OCI-LY7 (cell line): ENCODE measurements around the gene TTL. TPM values are rescaled to one million over a fixed set of nuclear protein-coding genes. Genes with fewer than 3 reads are reported as not detected.

ENCODE experiments used
- BruUV-seq: library from RNA; stranded (reverse); fragments of 400-500 nt; replicated peaks from 2 replicates; lab custom pipeline; 2021; lab: Mats Ljungman, UMichigan
- CTCF ChIA-PET: fragments of 300-600 bp; sonication (Branson Sonifier 250); formaldehyde crosslinking; loops from one replicate; lab custom pipeline; 2022; ENCODE audit warnings: antibody characterized with exemption; ENCODE audit not compliant: unreplicated experiment; lab: Charles Lee
- POLR2A ChIA-PET: fragments of 300-600 bp; sonication (Branson Sonifier 250); formaldehyde crosslinking; loops from one replicate; lab custom pipeline; 2022; ENCODE audit warnings: antibody characterized with exemption; lab: Charles Lee
- DNase-seq: peaks from one replicate; pipeline ENCODE4 v3.0.0-alpha.2; 2015; ENCODE audit warnings: low spot score
- H2AFZ ChIP-seq: fragments of 200-600 bp; sonication (generic), shearing (Covaris generic); 2 replicates; pipeline ENCODE4 v1.6.1; 2014; ENCODE audit warnings: mild to moderate bottlenecking, antibody characterized with exemption, low read length, moderate library complexity
- H3K27ac ChIP-seq: fragments of 200-600 bp; sonication (generic); 2 replicates; pipeline ENCODE4 v1.5.1; 2014; ENCODE audit warnings: mixed run types, low read depth, mild to moderate bottlenecking, moderate library complexity, low read length, inconsistent platforms; ENCODE audit not compliant: poor library complexity, severe bottlenecking
- H3K36me3 ChIP-seq: fragments of 200-600 bp; sonication (generic); 2 replicates; pipeline ENCODE4 v1.6.1; 2014; ENCODE audit warnings: mild to moderate bottlenecking, antibody characterized with exemption, low read length, moderate library complexity, mixed read lengths; ENCODE audit not compliant: insufficient read depth
- H3K4me1 ChIP-seq: fragments of 200-600 bp; sonication (generic); 2 replicates; pipeline ENCODE4 v1.5.1; 2014; ENCODE audit warnings: mild to moderate bottlenecking, low read length; ENCODE audit not compliant: insufficient read depth, poor library complexity, severe bottlenecking
- H3K4me2 ChIP-seq: fragments of 200-600 bp; sonication (generic); 2 replicates; pipeline ENCODE4 v1.6.1; 2014; ENCODE audit warnings: mild to moderate bottlenecking, low read length
- H3K4me3 ChIP-seq: fragments of 200-600 bp; sonication (generic); 2 replicates; pipeline ENCODE4 v1.5.1; 2014; ENCODE audit warnings: mild to moderate bottlenecking, low read depth, low read length; ENCODE audit not compliant: poor library complexity, severe bottlenecking
- H3K79me2 ChIP-seq: fragments of 200-600 bp; sonication (generic); 2 replicates; pipeline ENCODE4 v1.6.1; 2016; ENCODE audit warnings: low read depth, mild to moderate bottlenecking, low read length, moderate library complexity, mixed read lengths; ENCODE audit not compliant: insufficient read depth
- H3K9me2 ChIP-seq: fragments of 200-600 bp; sonication (generic); 2 replicates; pipeline ENCODE4 v1.6.1; 2016; ENCODE audit warnings: mild to moderate bottlenecking, low read length, mixed read lengths; ENCODE audit not compliant: insufficient read depth
- H3K9me3 ChIP-seq: fragments of 200-600 bp; sonication (generic); 2 replicates; pipeline ENCODE4 v1.6.1; 2014; ENCODE audit warnings: mild to moderate bottlenecking, mixed run types, low read length, mixed read lengths
- H4K20me1 ChIP-seq: fragments of 200-600 bp; sonication (generic); 2 replicates; pipeline ENCODE4 v1.6.1; 2014; ENCODE audit warnings: mild to moderate bottlenecking, antibody characterized with exemption, low read length, moderate library complexity, mixed read lengths; ENCODE audit not compliant: insufficient read depth
- EZH2phosphoT487 ChIP-seq: fragments of 200-600 bp; sonication (generic); IDR thresholded peaks from 2 replicates; pipeline ENCODE4 v1.6.1; 2018; ENCODE audit warnings: low read depth, borderline replicate concordance, mild to moderate bottlenecking, mixed run types, antibody characterized with exemption, low read length, moderate library complexity, mixed read lengths
- intact Hi-C: fragments of 100-400 bp; cut with micrococcal nuclease; formaldehyde crosslinking; loops from one replicate; pipeline ENCODE4 v1.10.0; 2022; ENCODE audit not compliant: unreplicated experiment
- total RNA-seq, 2 experiments: library from RNA; depleted of rRNA in 1 of 2; stranded (reverse); fragments of >200 nt in 1 of 2; shearing (Covaris generic) in 1 of 2; gene quantifications; 2 replicates each; pipeline ENCODE4 v1.2.3, GENCODE V29; 2014 to 2022
- TF ChIP-seq, protein P1 (sequence below): fragments of 200-600 bp; sonication (generic); conservative IDR thresholded peaks from 2 replicates; pipeline ENCODE4 v1.5.1; 2014; ENCODE audit warnings: mild to moderate bottlenecking, antibody characterized with exemption, low read length, moderate library complexity, mixed read lengths

Gene TTL
- total RNA-seq, 2 experiments from 2014 or later: 27.1 to 45.1 TPM

DNA sequence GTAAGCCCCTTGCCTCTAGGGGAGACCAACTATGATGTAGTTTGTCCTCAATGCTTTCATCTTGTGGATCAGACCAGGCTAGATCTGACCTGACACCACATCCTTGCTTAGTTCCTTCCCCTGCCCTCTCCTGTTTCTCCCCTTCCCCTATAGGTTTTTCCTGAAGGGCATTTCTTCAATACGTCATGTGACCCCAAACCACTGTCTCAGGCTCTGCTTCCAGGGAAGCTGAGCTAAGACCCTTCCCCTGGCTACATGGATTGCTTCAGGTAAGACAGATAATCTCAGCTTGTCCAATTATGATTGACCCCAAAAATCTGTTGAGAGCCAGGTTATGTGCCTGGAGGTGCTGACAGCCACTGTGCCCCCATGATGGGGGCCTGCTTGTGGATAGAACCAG is 22.6 kb upstream of the TTL start:
- Histone ChIP-seq H3K4me3 (no peak overlapping the region), H3K9me2 (no peaks in the 10 kb centered on the region), H3K36me3 (no peaks in the 10 kb centered on the region), H3K4me1 (no peaks in the 10 kb centered on the region), H3K9me3 (no peaks in the 10 kb centered on the region), H3K4me2 (no peak overlapping the region), H3K79me2 (no peaks in the 10 kb centered on the region), H3K27ac (no peak overlapping the region), H2AFZ (no peak overlapping the region), H4K20me1 (no peaks in the 10 kb centered on the region)
- intact Hi-C loops: no loop called here
- ChIA-PET POLR2A (interaction anchor here (0.5 to 0.7 kb wide), 3 partner anchors 8 to 200 kb away, joined by 3 to 4 read pairs (median 4); no protein-coding TSS in a partner anchor), CTCF (no interaction called here)
- TF ChIP-seq, protein P1, sequence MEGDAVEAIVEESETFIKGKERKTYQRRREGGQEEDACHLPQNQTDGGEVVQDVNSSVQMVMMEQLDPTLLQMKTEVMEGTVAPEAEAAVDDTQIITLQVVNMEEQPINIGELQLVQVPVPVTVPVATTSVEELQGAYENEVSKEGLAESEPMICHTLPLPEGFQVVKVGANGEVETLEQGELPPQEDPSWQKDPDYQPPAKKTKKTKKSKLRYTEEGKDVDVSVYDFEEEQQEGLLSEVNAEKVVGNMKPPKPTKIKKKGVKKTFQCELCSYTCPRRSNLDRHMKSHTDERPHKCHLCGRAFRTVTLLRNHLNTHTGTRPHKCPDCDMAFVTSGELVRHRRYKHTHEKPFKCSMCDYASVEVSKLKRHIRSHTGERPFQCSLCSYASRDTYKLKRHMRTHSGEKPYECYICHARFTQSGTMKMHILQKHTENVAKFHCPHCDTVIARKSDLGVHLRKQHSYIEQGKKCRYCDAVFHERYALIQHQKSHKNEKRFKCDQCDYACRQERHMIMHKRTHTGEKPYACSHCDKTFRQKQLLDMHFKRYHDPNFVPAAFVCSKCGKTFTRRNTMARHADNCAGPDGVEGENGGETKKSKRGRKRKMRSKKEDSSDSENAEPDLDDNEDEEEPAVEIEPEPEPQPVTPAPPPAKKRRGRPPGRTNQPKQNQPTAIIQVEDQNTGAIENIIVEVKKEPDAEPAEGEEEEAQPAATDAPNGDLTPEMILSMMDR: no peak
- TF ChIP-seq EZH2phosphoT487: no peak
- no peak for DNase-seq
- no TSS peak for BruUV-seq

DNA sequence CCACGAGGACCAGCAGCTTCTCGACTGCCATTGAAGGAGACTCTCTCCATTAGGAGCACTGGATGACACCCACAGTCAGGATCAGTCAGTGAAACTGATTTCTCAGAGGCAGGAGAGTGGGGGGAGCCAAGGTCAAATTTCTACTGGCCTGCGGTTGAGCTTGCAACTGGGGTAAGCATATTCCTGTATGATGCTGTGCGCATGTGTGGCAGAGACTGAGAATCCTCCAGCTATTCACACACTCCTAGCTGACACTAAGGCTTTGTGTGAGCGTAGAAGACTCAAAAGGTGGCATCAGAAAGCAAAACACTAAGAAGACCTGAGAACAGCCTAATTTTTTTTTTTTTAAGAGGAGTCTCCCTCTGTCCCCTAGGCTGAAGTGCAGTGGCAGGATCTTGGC is 19.8 kb upstream of the TTL start:
- H3K36me3 ChIP-seq: no peaks in the 10 kb centered on the region
- DNase-seq: no peak
- no peak overlapping the region for H2AFZ ChIP-seq
- H3K4me1 ChIP-seq: no peaks in the 10 kb centered on the region
- H4K20me1 ChIP-seq: no peaks in the 10 kb centered on the region
- H3K9me3 ChIP-seq: no peaks in the 10 kb centered on the region
- no peak overlapping the region for H3K4me3 ChIP-seq
- POLR2A ChIA-PET: interaction anchor here (0.6 kb wide), 2 partner anchors 13 to 119 kb away, joined by 5 read pairs; no protein-coding TSS in a partner anchor
- intact Hi-C loops: no loop called here
- no TSS peak for BruUV-seq
- H3K4me2 ChIP-seq: no peak overlapping the region
- no peaks in the 10 kb centered on the region for H3K9me2 ChIP-seq
- no peak overlapping the region for H3K27ac ChIP-seq
- TF ChIP-seq, protein P1: no peak
- no peak for TF ChIP-seq EZH2phosphoT487
- no peaks in the 10 kb centered on the region for H3K79me2 ChIP-seq
- CTCF ChIA-PET: no interaction called here

DNA sequence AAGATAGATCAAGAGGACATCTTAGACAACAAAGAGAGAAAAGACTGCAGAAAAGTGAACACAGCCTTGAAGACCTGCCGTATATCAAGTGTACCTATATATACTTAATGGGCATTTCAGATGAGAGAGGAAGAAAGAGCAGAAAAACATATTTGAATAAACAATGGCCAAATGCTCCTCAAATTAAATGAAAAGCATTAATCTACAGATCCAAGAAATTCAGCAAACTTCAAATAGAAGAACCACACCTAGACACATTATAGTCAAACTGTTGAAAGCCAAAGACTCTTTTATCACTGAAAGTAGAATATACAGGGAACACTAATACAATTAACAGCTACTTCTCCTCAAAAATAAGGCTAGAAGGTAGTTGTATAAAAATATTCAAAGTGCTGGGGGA is 18.7 kb upstream of the TTL start:
- no peak for DNase-seq
- Histone ChIP-seq H3K36me3 (no peaks in the 10 kb centered on the region), H3K27ac (no peak overlapping the region), H2AFZ (no peak overlapping the region), H3K4me1 (no peaks in the 10 kb centered on the region), H4K20me1 (no peaks in the 10 kb centered on the region), H3K4me2 (no peak overlapping the region), H3K79me2 (no peaks in the 10 kb centered on the region), H3K9me3 (no peaks in the 10 kb centered on the region), H3K4me3 (no peak overlapping the region), H3K9me2 (no peaks in the 10 kb centered on the region)
- TF ChIP-seq, protein P1: no peak
- no peak for TF ChIP-seq EZH2phosphoT487
- POLR2A ChIA-PET: no interaction called here
- intact Hi-C loops: no loop called here
- CTCF ChIA-PET: no interaction called here
- no TSS peak for BruUV-seq
